Endothelial cell of umbilical vein (primary cell): ENCODE results near the gene SH3RF3.

Experiments
- CTCF ChIP-seq, 2 donors: IDR thresholded peaks; 1 replicate in 1 of 2; 2 replicates in 1 of 2; pipeline ENCODE4 v1.5.1; 2011; ENCODE audit warnings: low read length in 2 of 2, mild to moderate bottlenecking in 2 of 2, moderate library complexity in 2 of 2, control low read depth in 1 of 2, inconsistent platforms in 1 of 2, low read depth in 1 of 2; ENCODE audit not compliant: insufficient read depth in 1 of 2; ENCODE audit errors: extremely low read depth in 1 of 2
- EZH2 ChIP-seq: IDR thresholded peaks from 2 replicates; pipeline ENCODE4 v1.6.1; 2012; ENCODE audit warnings: borderline replicate concordance, low read depth, mild to moderate bottlenecking, moderate library complexity, low read length, inconsistent platforms; ENCODE audit not compliant: severe bottlenecking
- MYC ChIP-seq: IDR thresholded peaks from one replicate; pipeline ENCODE4 v1.6.1; 2011; ENCODE audit warnings: mild to moderate bottlenecking, low read depth, low read length

- no peak for TF ChIP-seq MYC
- no peak for TF ChIP-seq CTCF (IDR thresholded peaks at IDR 0.05; ENCODE audit: extremely low read depth in 1 of 2, insufficient read depth in 1 of 2, low read depth in 1 of 2, low read length in 2 of 2)
- TF ChIP-seq EZH2: no peak
Measured at GRCh38 chr2:109247340-109247739, 118.3 kb downstream of the SH3RF3 start.
